Suprapubic skin (tissue), 4 donors: Measurements from ENCODE around the gene SMIM29. TPM values are rescaled to one million over a fixed set of nuclear protein-coding genes. Genes with fewer than 3 reads are reported as not detected.

Experiments used
- DNase-seq, 2 donors: peaks; one replicate each; pipeline ENCODE4 v3.0.0-alpha.2; 2019; ENCODE audit warnings: low spot score in 2 of 2
- H3K27ac ChIP-seq: fragments of 200-600 bp; sonication (generic); one replicate; pipeline ENCODE4 v1.5.1; 2019
- H3K27me3 ChIP-seq: fragments of 200-600 bp; sonication (generic); one replicate; pipeline ENCODE4 v1.5.1; 2019
- H3K36me3 ChIP-seq: fragments of 200-600 bp; sonication (generic); one replicate; pipeline ENCODE4 v1.5.1; 2019
- H3K4me1 ChIP-seq: fragments of 200-600 bp; sonication (generic); one replicate; pipeline ENCODE4 v1.5.1; 2019
- H3K4me3 ChIP-seq: fragments of 200-600 bp; sonication (generic); one replicate; pipeline ENCODE4 v1.5.1; 2019; ENCODE audit warnings: mild to moderate bottlenecking
- H3K9me3 ChIP-seq: fragments of 200-600 bp; sonication (generic); one replicate; pipeline ENCODE4 v1.5.1; 2019
- EP300 ChIP-seq: sonication (generic); formaldehyde crosslinking; IDR thresholded peaks from one replicate; pipeline ENCODE4 v1.6.1; 2017; ENCODE audit warnings: antibody characterized with exemption
- POLR2A ChIP-seq, 2 donors: fragments of 450-650 bp; IDR thresholded peaks; one replicate each; pipeline ENCODE4 v1.6.1; 2017; ENCODE audit warnings: antibody characterized with exemption in 2 of 2, mild to moderate bottlenecking in 2 of 2, moderate library complexity in 2 of 2
- POLR2AphosphoS5 ChIP-seq, 3 donors: sonication (generic); formaldehyde crosslinking; IDR thresholded peaks; one replicate each; pipeline ENCODE4 v1.6.1; 2017; ENCODE audit warnings: antibody characterized with exemption in 3 of 3
- whole genome bisulfite sequencing: methylation state at CpG from one replicate; pipeline ENCODE4 v1.1.5; 2018; 5-methylcytosine and 5-hydroxymethylcytosine counted together
- total RNA-seq, 4 donors: library from RNA; depleted of rRNA; stranded (reverse); fragments of >200 nt; gene quantifications; one replicate each; pipeline ENCODE4 v1.1.0, GENCODE V29; 2016
- TF ChIP-seq, protein P1 (sequence below), 2 donors: fragments of 200-600 bp in 1 of 2; fragments of 450-650 bp in 1 of 2; sonication (generic) in 1 of 2; IDR thresholded peaks; one replicate each; pipeline ENCODE4 v1.5.1; 2016 to 2019; ENCODE audit warnings: antibody characterized with exemption in 2 of 2, mild to moderate bottlenecking in 1 of 2, moderate library complexity in 1 of 2

The SMIM29 gene
- total RNA-seq, 4 donors from 2014 or later: 45.2 to 58.8 (median 51.2) TPM

DNA sequence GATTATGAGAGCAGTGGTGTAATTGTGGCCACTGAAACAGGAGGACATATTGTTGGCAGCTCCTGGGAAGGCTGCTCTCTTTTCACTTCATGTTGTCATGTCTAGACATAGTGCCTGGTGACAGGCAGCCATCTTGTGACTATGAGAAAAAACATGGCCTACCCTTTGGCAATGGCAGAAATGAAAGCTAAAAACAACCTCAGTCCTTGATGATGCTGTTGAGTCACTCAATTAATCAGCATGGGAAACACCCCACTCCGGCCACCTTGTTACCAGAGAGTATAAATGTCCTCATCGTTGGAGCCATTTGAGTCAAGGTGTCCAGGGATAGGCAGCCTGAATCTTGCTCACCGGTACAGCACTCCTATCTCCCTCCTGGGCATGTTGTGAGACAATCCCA is 43.3 kb downstream of the SMIM29 start:
- no peaks in the 10 kb centered on the region for H3K36me3 ChIP-seq

DNA sequence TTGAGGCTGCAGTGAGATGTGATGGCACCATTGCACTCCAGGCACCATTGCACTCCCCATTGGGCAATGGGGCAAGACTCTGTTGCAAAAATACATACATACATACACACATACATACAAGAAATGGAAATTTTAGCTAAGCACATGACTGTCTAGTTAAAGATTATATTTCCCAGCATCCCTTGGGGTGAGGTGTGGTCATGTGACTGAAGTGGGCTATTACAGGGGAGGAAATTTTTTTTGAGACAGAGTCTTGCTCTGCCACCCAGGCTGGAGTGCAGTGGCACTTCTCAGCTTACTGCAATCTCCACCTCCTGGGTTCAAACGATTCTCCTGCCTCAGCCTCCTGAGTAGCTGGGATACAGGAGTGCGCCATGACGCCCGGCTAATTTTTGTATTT is 44.1 kb downstream of the SMIM29 start:
- H3K4me1 ChIP-seq: no peaks in the 10 kb centered on the region
- no peaks in the 10 kb centered on the region for H3K27me3 ChIP-seq
- 96% methylated on average over 4 of the region's 4 CpGs for WGBS
- no peak for TF ChIP-seq EP300
- TF ChIP-seq, protein P1, sequence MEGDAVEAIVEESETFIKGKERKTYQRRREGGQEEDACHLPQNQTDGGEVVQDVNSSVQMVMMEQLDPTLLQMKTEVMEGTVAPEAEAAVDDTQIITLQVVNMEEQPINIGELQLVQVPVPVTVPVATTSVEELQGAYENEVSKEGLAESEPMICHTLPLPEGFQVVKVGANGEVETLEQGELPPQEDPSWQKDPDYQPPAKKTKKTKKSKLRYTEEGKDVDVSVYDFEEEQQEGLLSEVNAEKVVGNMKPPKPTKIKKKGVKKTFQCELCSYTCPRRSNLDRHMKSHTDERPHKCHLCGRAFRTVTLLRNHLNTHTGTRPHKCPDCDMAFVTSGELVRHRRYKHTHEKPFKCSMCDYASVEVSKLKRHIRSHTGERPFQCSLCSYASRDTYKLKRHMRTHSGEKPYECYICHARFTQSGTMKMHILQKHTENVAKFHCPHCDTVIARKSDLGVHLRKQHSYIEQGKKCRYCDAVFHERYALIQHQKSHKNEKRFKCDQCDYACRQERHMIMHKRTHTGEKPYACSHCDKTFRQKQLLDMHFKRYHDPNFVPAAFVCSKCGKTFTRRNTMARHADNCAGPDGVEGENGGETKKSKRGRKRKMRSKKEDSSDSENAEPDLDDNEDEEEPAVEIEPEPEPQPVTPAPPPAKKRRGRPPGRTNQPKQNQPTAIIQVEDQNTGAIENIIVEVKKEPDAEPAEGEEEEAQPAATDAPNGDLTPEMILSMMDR (IDR thresholded peaks at IDR 0.05): no peak
- TF ChIP-seq POLR2A (IDR thresholded peaks at IDR 0.05): no peak
- TF ChIP-seq POLR2AphosphoS5 (IDR thresholded peaks at IDR 0.05): no peak
- no peaks in the 10 kb centered on the region for H3K36me3 ChIP-seq
- H3K9me3 ChIP-seq: no peaks in the 10 kb centered on the region
- no peak overlapping the region for H3K27ac ChIP-seq
- H3K4me3 ChIP-seq: no peak overlapping the region
- DNase-seq: no peak

More for the DNA sequence above, 43.3 kb downstream of the SMIM29 start:
- H3K4me3 ChIP-seq: no peak overlapping the region
- no peaks in the 10 kb centered on the region for H3K9me3 ChIP-seq
- H3K4me1 ChIP-seq: no peaks in the 10 kb centered on the region
- H3K27ac ChIP-seq: no peak overlapping the region
- TF ChIP-seq POLR2A (IDR thresholded peaks at IDR 0.05) (no peak), POLR2AphosphoS5 (IDR thresholded peaks at IDR 0.05) (no peak), EP300 (no peak)
- TF ChIP-seq, protein P1 (IDR thresholded peaks at IDR 0.05): no peak
- DNase-seq: no peak
- 87% methylated on average over 3 of the region's 3 CpGs for WGBS
- H3K27me3 ChIP-seq: no peaks in the 10 kb centered on the region

DNA sequence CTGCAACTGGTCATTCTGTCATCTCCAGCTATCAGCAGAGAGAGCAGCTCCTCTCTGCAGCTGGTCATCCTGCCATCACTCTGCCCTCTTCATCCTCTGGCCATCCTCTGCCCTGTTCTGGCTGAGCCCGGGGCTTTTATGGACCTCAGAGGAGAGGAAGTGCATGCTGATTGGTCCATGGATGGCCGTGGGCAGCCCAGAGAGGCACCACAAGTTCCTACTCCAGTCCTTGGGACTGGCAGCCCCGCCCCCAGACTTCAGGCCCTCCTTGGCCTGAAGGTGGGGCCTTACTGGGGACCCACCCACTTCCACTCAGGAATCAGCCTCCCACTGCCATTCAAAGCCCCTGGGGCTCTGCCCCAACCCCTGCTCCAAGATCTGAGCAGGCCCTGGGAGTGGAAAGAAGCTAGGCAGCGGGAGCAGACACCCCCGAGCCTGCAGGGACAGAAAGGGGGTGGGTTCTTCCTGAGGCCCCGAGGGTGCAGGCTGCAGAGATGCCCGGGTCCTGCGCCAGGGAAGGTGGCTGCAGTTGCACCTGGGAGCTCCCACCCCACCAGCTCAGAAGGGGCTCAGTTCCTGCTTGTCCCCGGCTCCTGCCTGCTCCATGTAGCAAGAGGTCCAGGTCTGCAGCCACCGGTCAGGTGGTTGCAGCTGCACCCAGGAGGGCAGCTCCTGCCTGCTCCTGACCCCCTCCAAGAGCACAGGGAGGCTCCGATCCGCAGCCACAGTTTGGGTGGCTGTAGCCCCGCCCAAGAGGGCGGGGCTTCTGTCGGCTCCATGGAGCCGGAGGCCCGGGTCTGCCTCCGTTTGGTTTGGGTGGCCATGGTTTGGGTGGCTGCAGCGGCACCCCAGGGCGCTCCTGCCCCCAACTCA is 46.2 kb downstream of the SMIM29 start:
- H3K4me3 ChIP-seq: no peak overlapping the region
- DNase-seq: no peak
- WGBS: 78% methylated on average over 16 of the region's 20 CpGs

DNA sequence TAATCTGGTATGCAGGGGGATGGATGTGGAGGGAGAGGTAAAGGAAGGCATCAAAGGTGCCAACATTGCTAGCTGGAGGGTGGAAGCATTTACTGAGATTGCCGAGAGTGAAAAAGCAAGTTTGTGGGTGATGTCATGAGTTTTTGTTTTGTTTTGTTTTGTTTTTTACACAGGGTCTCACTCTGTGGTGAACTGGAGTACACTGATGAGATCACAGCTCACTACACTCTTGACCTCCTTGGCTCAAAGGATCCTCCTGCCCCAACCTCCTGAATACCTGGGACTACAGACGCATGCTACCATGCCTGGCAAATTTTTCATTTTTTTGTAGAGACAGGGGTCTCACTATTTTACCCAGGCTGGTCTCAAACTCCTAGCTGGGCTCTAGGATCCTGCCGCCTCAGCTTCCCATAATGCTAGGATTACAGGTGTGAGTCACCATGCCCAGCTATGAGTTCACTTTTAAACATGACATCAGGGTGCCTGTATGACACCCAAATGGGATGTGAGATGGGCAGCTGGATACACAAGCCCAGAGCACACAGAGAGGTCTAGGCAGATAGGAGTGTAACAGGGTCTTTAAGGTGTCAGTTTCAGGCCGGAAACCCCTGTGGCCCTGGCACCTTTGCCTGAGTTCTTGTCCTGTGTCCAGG is 47.2 kb downstream of the SMIM29 start:
- Histone ChIP-seq H3K4me1 (peaks cover 4% of the 10 kb centered on the region), H3K36me3 (no peaks in the 10 kb centered on the region), H3K27me3 (no peaks in the 10 kb centered on the region), H3K9me3 (no peaks in the 10 kb centered on the region), H3K4me3 (no peak overlapping the region), H3K27ac (no peak overlapping the region)
- TF ChIP-seq EP300: no peak
- TF ChIP-seq POLR2A (IDR thresholded peaks at IDR 0.05): no peak
- TF ChIP-seq, protein P1 (IDR thresholded peaks at IDR 0.05): no peak
- no peak for TF ChIP-seq POLR2AphosphoS5 (IDR thresholded peaks at IDR 0.05)
- no peak for DNase-seq
- WGBS: 83% methylated on average over 3 of the region's 4 CpGs

More for the DNA sequence above, 46.2 kb downstream of the SMIM29 start:
- no peaks in the 10 kb centered on the region for H3K4me1 ChIP-seq
- no peaks in the 10 kb centered on the region for H3K36me3 ChIP-seq
- TF ChIP-seq POLR2A (IDR thresholded peaks at IDR 0.05) (no peak), EP300 (no peak), POLR2AphosphoS5 (IDR thresholded peaks at IDR 0.05) (no peak)
- TF ChIP-seq, protein P1 (IDR thresholded peaks at IDR 0.05): no peak
- H3K27ac ChIP-seq: no peak overlapping the region
- no peaks in the 10 kb centered on the region for H3K9me3 ChIP-seq
- H3K27me3 ChIP-seq: no peaks in the 10 kb centered on the region

DNA sequence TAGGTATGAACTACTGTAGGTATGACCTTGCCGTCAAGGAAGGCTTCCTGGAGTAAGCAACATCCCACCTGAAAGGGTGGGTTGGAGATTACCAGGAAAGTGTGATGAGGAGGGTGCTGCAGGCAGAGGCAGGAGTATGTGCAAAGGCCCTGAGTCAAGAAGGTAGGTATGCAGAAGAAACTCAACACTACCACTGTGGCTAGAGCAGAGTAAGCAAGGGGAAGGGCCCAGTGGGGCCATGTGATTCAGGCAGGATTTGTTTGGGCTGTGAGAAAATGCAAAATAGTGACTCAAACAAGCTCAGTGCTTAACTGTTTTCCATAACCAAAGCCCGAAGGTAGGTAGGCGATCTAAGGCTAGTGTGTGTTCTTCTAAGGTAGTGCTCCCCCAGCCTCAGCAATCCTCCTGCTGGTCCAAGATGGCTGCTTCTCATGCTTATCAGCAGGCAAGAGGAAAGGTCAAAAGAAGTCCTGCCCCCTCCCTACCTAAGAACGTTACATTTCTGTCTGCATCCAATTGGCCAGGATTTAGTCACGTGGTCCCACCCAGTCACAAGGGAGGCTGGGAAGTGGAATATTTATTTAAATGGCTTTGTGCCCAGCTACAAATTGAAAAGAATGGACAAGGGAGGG is 48.4 kb downstream of the SMIM29 start:
- DNase-seq: no peak
- Histone ChIP-seq H3K4me1 (peaks cover 11% of the 10 kb centered on the region), H3K27ac (no peak overlapping the region), H3K36me3 (no peaks in the 10 kb centered on the region), H3K27me3 (no peaks in the 10 kb centered on the region), H3K9me3 (no peaks in the 10 kb centered on the region), H3K4me3 (no peak overlapping the region)
- WGBS: 72% methylated on average over 5 of the region's 5 CpGs
- no peak for TF ChIP-seq POLR2A (IDR thresholded peaks at IDR 0.05)
- no peak for TF ChIP-seq EP300
- no peak for TF ChIP-seq POLR2AphosphoS5 (IDR thresholded peaks at IDR 0.05)
- TF ChIP-seq, protein P1 (IDR thresholded peaks at IDR 0.05): no peak
